Measurements from ENCODE around the gene MAML2.
"Not testable (repeated sequence)": the region's sequence is repeated elsewhere in the genome, so short reads cannot be mapped to it uniquely, and the experiment has no call there.

MAML2 gene

DNA sequence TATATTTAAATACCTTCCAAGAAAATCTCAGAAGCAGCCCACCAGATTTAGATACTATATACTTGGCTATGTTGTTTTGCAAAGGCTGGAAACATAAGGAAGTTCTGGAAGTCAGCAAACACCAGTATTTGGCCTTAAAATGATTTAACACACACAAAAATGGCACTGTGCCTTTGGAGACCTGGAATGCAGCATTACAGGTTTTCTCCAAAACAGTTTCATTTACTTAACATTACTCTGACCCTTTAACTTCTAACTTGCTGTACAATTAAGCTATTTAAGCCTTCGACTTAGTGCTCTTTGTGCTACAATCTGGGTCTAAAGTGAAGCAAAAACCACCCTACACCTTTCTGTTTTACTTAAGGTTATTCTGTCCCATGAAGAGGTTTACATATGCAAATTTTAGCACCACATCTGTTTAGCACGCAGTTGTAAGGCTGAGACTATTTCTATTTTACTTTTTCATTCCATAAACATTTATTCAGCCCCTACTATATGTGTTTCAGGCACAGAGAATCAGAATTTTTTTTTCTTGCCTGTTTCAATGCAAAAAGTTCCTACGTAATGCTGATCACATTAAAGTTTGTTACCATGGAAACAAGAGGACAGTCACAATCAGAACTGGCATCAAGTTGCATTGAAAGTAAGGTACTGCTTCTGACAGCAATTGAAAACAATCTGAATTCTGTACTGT lies 70.3 kb downstream of the MAML2 start:
- no peak for DNase-seq (ENCODE audit: low read depth in 2 of 3, low spot score in 2 of 3)

DNA sequence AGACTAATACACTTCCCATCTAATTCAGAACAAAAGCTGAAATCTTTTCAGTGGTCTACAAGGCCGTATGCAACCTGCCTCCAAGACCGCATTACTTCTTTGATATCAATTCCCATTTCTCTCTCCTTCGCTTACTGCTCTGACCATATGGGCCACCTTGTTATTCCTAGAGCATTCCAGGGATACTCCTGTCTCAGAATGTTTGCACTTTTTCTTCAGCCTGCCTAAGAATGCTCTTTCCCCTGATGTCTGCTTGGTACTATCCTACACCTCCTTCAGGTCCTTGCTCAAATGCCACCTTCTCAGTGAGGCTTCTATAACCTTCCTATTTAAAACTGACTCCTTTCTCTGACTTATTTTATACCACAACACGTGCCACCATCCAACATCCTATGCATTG lies 71.2 kb downstream of the MAML2 start:
- no peak for DNase-seq (ENCODE audit: low read depth in 2 of 3, low spot score in 2 of 3)

DNA sequence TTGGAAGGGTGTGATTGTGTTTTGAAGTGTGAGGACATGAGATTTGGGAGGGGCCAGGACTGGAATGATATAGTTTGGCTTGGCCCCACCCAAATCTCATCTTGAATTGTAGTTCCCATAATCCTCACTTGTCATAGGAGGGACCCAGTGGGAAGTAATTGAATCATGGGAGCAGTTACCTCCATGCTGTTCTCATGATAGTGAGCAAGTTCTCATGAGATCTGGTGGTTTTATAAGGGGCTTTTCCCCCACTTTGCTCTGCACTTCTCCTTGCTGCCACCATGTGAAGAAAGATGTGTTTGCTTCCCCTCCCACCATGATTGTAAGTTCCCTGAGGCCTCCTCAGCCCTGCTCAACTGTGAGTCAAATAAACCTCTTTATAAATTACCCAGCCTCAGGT lies 71.6 kb downstream of the MAML2 start:
- DNase-seq (ENCODE audit: low read depth in 2 of 3, low spot score in 2 of 3), result not testable (repeated sequence)

DNA sequence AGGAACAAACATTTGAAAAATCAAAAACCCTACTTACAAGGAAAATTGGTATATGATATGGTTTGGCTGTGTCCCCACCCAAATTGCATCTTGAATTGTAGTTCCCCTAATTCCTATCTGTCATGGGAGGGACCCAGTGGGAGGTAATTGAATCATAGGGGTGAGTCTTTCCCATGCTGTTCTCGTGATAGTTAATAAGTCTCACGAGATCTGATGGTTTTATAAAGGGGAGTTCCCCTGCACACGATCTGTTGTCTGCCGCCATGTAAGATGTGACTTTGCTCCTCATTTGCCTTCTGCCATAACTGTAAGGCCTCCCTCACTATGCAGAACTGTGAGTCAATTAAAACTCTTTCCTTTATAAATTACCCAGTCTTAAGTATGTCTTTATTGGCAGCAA lies 74.5 kb downstream of the MAML2 start:
- not testable (repeated sequence) for DNase-seq (ENCODE audit: low read depth in 2 of 3, low spot score in 2 of 3)

DNA sequence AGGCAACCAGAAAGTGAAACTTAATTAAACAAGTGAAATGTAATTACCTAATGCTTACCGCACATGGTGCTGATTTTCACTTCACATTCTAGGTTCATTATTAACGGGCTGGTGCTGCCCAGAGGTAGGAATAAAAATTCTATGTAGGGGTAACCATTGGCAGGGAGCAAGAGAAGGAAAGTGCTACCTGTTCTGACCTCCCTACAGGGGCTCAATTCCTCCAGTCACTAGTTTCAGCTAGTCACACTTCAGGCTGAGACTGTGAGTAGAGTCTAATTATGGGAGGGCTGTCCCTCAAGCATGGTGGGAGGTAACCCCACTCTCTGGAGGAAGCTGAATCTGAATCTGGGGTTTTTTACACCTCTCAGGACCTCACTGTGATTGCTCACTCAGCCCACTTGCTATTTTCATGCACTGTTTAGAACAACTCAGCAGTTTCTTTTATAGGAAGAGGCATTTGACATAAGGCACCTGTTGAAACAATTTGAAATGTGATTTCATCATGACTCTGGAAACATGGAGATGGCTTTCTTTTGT lies 75.4 kb downstream of the MAML2 start:
- peak in 1 of 3 experiments; percentile 18 for DNase-seq (ENCODE audit: low read depth in 2 of 3, low spot score in 2 of 3)

DNA sequence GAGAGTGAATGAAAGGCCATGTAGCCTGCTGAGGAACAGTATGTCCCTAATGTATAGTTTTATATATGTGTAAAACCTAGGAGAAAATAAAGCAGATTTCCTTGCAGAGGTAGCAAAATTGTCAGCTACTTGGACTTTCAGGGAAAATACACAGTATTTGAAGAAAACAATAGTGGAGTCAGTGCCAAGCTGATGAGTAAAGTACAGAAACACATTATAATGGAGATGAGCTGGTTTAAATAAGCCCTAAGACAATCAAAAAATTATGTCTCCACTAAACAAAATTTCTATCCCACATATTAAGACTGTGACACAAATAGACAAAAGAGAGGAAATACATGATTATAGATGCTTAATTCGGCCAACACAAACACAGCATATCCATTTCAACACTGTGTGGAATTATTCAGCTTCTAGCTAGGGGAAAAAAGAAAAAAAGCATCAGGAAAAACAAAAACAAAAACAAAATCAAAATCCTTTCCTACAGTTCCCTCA lies 75.9 kb downstream of the MAML2 start:
- DNase-seq (ENCODE audit: low read depth in 2 of 3, low spot score in 2 of 3), result no peak

DNA sequence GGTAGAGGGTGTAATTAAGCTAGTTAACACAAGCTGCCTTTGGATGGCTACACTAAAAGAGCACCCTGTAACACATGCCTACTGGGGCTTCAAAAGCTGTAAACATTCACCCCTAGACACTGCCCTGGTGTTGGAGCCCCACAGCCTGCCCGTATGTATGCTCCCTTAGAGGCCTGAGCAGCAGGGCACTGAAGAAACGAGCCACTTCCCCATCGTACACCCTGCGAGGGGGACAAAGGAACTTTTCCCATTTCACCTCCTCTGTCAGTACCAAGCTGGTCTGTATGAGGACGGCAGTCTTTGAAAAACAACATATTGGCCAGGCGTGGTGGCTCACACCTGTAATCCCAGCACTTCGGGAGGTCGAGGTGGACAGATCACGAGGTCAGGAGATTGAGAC lies 77.0 kb downstream of the MAML2 start:
- DNase-seq (ENCODE audit: low read depth in 2 of 3, low spot score in 2 of 3), result no peak

DNA sequence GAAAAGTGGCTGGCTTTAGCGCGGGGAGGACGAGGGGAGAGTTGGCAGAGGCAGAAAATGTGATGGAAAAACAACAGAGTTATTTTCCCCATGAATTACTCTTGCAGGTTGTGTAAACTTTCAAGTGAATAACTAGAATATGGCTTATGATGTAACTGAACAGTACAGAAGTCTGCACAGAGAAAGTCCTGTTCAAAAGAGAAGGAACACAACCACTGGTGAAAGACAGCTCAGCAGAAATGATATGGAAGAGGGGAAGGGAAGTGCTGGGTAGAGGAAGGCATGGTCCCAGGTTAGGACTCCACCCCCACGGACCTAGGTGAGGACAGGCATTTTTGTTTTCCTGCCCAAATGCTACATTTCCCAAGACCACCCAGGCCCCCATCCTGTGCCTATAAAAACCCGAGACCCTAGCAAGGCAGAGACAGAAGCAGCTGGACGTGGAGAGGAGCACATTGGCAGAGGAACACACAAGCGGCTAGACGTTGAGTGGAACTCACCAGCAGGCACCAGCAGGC lies 77.7 kb downstream of the MAML2 start:
- DNase-seq (ENCODE audit: low read depth in 2 of 3, low spot score in 2 of 3), result no peak

DNA sequence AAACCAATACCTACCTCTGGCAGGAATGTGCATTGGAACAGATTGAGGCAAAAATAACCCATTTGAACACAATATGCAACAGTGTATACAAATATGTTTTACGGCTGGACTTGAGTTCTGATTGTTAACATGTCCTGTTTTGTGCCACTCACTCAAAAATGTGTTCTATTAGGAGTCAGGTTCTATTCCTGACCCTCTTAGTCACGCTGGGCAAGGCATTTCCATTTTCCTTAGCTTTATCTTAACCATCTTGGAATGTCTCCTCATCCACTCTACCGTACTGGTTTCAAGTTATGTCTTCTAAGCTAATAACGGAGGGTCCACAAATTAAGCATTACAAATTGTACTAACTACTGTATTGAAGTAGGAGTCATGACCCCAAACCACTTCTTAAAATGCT lies 78.6 kb downstream of the MAML2 start:
- no peak for DNase-seq (ENCODE audit: low read depth in 2 of 3, low spot score in 2 of 3)

DNA sequence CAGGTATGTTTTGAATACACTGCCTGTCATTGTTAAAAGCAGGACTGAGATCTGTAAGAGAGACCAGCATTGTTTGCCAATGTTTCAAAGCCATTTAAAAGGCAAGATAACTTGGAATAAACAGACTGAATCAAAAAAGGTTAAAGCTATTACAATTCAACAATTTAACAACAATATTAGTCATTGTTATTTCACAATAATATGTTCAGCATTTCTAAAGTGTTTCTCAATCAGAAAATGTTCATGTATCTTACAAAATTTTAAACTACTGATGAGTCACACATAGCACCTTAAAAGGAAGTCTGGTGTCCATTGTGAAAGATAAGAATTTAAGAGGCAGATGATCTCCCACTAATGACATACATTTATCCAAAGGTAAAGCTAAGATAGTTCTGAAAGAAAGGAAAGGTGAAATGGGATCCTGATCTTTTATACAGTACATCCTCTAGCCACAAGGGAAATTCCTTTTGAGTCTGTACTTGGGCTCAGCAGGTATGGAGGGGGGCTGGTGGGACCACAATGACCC lies 79.7 kb downstream of the MAML2 start:
- DNase-seq (ENCODE audit: low read depth in 2 of 3, low spot score in 2 of 3), result no peak

DNA sequence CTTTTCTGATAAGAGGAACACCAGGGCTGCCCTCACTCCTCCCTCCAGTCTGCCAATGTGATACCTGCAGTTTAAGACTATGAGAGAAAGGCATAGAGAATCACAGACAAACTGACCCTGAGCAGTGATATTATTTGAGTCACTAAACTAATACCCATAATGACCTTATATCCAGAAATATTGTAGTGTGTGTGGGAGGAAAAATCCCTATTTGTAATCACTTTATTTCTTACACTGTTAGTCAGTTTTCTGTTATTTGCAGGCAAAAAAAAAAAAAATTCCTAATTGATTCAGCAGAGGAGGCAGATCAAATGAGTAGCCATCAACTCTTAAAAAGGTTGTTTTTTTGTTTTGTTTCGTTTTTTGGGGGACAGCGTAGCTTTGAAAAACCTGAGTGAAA lies 82.5 kb downstream of the MAML2 start:
- DNase-seq (ENCODE audit: low read depth in 2 of 3, low spot score in 2 of 3), result no peak

DNA sequence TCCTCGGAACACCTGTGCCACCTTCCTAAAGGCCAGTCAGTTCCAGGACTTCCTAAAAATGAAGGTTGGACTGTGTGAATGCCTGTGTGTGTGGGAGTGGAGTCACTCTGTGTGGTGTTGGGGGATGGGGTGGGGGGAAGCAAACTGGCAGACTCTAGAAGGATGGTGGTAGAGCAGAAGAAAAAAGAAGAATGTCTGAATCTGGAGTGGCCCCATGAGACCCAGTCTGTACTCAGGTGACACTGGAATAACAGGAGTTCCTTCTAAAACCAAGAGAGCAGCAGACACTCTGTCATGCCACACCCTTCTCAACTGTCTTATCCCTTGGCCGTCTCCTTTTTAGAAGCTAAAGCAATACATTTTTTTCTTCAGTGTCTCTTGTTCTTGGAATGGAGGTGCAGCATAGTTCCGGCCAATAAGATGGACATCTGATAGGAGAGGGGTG lies 82.9 kb downstream of the MAML2 start:
- no peak for DNase-seq (ENCODE audit: low read depth in 2 of 3, low spot score in 2 of 3)

DNA sequence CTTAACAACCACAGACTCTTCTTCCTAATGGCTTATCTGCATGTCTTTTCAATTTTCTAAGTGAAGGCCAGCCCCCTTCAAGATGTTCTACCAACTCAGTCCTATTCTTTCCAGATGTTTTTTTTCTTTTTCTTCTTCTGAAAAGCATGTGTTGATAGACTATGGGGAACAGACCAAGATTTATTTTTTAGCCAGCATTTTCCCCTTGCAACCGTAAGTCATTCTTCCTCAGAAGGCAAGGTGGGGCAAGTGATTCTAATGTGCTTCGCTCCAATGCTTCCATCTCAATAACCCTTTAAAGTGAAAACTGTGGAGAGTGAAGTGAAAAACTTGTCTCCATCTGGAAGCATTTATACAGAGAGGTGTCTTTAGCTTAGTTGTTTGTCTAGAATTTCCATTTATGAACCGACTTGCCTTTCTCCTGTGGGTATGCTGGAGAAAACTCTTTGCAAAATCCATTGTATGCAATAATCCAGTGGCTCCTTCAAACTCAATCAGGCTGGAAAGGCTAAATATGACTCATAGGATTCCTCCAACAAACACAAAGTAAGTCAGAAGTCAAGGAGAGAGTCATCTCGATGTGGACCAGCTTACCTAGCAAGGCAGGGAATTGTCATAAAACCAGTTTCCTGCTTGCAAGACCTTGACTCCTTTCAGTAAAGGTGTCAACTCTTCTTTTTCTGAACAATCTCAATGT lies 83.7 kb downstream of the MAML2 start:
- no peak for DNase-seq (ENCODE audit: low read depth in 2 of 3, low spot score in 2 of 3)

DNA sequence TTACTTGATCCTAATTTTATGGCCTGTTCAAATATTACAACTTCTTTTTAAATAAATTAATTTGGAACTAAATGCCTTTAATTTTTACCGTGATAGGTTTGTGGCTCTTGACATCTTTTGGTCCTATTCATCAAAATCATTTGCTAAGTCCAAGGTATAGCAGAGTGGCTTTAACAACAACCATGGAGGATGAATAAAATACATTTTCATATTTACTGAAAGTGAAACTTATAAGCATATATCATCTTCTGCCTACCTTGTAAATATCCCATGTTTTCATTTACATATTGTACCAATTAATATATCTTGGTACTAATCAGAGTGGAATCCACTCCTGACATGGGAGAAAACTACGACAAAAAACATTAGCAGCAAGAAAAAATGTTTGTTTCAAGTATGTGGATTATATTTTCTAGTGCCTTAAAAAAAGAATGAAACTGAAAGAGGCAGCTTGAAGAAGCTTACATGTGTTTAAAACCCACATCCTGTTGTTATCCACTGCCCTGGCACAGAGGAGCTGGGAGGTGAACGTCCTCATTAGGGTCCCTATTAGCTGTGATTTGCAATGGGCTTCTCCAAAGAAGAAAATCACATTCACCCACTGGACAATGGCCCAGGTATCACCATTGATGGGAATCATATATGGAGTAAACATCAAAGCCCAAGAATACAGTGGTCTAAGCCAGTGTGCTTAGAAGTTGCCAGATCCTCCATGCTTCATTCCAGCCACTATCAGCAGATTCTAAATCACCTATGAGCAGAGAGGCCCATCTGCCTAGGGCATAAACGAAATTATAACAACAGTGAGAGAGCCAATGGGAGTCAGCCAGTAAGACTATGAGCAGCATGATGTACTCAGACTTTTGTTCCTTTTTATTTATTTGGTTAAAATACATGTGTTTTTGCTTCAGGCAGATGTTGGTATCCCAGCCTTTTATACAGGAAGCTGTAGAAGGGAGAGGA lies 84.7 kb downstream of the MAML2 start:
- no peak for DNase-seq (ENCODE audit: low read depth in 2 of 3, low spot score in 2 of 3)

DNA sequence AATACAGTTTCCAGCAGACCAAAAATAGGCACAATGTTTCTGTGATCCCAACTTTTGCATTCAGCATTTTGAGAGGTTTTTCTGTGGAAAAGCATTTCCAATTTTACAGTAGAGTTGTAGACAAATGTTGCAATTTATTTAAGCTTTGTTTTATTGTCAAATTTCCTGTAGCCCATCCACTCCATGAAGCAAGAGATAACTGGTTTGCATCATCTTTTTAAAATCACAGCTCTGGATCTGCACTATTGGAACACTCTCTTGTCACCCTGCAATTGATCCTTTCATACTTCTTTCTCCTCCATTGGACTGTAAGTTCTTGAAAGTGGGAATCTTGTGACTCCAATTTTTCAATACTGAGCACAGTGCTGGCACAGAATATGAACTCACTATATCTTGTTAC lies 86.0 kb downstream of the MAML2 start:
- no peak for DNase-seq (ENCODE audit: low read depth in 2 of 3, low spot score in 2 of 3)

DNA sequence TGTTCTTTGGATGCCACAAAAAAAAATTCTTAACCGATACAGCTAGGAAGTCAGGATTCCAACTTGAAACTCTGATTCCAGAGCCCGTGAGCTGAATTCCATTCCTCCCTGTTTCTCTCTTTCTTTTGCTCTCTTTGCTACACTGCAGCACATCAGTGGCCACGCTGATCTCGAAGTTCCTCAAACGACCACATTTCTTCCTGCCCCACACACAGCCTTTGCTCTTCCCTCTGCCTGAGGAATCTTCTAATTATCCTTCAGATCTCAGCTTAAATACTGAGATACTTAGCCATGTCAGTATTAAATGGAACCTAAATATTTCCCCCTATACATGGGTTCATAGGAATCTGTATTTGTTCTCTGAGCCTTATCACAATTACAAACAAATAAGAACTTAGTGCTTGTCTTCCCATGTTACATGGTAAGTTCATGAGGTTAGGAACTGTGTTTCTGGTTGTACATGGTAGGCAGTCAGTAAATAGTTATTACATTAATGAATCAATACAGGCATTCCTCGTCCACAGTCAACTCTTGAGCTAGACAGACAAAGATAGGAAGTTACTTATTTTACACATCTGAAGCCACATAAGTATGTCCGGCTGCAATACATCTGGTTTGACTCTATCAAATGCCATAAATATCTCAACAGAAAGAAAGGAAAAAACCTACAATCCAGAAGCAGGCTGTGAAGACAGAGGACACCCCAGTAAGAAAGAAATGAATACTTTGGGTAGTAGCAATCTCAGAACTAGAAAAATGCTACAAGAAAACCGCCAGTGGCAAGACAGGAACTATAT lies 86.6 kb downstream of the MAML2 start:
- no peak for DNase-seq (ENCODE audit: low read depth in 2 of 3, low spot score in 2 of 3)

DNA sequence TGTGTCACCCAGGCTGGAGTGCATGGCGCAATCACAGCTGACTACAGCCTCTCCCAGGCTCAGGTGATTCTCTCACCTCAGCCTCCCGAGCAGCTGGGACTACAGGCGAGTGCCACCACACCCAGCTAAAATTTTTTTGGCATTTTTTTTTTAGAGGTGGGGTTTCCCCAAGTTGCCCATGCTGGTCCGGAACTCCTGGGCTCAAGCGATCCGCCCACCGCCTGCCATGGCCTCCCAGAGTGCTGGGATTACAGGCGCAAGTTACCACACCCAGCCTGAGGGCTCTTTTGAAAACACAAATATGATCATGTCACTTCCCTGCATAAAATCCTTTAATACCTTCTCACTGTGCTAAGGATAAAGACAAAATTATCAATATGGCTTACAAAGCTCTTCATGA lies 88.1 kb downstream of the MAML2 start:
- no peak for DNase-seq (ENCODE audit: low read depth in 2 of 3, low spot score in 2 of 3)

DNA sequence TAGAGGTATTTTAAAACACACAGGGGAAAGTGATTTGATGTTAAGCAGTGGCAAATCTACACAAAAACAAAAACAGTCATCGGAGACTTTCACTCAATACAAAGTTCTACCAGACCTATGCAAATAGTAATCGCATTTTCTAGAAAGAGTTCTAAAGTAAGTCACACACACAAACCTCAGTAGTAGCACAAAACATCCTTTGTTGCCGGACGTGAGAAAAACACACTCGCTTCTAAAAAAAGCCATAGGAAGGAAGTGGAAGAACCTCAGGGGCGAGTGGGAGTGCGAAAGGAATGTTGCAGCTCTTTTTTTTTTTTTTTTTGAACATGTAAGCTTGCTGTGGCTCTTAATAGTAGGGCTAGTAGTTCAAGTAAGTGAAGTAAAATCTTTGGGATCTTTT lies 88.9 kb downstream of the MAML2 start:
- DNase-seq (ENCODE audit: low read depth in 2 of 3, low spot score in 2 of 3), result no peak

DNA sequence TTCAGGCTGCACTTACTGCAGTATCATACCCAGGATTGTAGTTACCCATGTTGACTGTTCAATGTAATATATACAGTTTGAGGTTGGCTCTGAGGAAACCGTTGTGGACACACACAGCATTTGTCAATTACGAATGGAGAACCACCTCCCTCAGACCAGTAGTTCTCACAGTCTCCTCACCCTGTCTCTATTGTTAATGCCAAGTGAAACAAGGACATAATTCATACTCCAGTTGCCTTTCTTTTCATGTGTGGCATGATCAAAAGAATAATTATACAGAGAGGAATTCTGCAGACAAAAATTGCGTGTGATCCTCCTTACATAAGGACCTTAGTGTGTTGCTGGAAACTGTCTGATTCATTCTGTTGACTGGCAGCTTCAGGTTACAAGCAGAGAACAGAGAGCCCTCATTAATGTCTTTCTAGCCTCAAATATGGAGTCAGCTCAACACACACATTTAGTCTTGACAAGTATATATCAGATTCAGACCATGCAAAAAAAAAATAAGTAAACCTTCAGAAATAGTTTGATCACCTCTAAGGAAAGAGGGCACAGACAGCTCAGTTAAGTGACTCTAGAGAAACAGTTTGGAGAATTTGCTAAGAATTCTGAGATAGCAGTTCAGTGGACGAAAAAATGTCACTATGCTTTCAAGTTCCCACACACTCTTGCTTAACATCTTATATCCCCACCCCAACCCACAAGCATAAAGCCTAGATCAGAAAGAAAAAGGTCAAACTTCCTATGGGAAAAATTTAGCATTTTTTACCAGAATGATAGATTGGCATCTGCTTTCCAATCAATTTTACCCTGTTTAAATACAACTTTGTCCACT lies 96.1 kb downstream of the MAML2 start:
- DNase-seq (ENCODE audit: low read depth in 2 of 3, low spot score in 2 of 3), result no peak

Data from activated CD8-positive, alpha-beta memory T cell treated with anti-CD3 and anti-CD28 coated beads for 48 hours (primary cell).